DMS114 treated with DMSO at 0.1 percent for 48 hours (cell line): ENCODE data around the gene FHAD1.
"Not testable (repeated sequence)": the region's sequence is repeated elsewhere in the genome, so short reads cannot be mapped to it uniquely, and the experiment has no call there.

Experiments used
- DNase-seq: peaks from one replicate; lab custom pipeline; 2025; ENCODE audit not compliant: unreplicated experiment; lab: John Stamatoyannopoulos, UW

FHAD1 gene

DNA sequence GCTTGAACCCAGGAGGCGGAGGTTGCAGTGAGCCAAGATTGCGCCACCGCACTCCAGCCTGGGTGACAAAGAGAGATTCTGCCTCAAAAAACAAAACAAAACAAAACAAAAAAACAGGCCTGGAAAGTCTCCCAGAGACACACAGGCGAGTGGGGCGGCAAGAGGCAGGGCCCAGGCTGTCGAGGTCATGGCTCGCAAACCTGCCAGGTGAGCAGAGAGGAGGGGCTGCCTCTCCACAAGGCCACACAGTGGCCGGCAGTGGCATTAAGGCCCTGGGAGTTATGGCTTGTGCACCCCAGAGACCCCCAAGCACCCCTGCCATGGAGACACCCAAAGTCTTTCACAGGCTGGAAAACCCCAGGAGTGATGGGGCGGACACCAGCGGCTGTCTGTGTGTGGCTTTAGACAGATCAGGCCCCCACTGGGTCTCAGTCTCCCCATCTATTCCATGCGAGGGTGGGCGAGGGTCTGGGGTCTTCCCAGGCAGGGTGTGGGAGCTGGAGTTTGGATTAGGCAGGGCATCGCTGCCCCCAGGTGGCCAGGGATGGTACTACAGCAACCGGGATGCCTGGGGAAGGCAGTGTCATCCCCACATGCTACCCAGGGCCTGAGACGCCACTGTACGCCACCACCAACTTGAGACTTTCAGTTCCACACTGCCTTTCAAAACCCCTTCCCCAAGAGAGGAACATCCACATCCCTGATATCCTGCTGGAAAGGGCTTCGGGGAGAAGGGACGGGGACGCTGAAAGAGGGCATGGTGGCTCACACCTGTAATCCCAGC, 184.0 kb downstream of the FHAD1 start:
- peak; percentile 29 for DNase-seq

DNA sequence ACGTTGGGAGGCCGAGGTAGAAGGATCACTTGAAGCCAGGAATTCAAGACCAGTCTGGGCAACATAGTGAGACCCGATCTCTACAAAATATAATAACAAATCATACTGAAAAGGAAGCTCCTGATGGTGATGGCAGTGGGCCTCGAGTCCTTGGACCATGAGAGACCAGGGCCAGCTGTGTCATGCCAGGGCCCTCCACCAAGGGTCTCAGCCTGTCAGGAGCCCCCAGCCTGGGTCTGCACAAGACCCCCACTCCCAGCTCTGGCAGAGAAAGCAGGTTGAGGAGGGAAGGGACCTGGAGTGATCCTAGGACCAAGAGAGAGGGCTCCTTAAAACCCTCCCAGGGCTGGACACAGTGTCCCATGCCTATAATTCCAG, 184.5 kb downstream of the FHAD1 start:
- DNase-seq = no peak

DNA sequence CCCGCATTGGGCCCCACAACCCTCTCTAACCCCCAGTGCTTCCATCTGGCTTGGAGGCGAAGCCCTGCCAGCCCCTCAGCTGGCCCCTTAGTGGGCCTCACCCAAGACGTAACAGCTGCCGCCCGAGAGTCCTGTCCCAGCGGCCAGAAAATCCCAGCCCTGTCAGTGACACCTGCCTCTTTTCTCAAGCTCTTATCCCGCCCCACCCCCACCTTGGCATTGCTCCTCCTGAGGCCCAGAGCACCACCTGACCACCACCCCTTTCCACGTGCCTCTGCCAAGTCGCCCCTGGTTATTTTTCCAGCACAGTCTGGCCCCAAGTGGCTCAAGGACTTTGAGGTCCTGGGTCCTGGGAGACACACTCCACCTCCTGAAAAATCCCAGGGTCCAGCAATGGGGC, 185.3 kb downstream of the FHAD1 start:
- DNase-seq = no peak

DNA sequence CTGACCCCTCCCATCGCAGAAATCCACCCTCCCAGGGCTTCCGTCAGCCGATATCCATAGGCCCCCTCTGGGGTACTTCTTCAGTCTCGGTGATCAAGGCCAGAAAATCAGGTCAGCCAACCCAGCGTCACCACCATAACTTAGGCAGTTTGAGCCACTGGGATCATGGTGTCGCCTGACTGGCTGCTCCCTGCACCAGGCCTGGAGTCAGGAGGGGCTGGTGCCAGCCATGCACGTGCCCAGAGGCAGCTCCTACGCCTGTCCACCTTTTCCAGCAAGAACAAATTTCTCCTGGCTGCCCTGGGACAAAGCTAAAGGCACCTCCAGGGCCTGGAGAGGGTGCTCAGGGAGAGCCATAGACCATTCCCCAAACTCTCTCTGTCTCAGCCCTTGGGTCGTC, 186.4 kb downstream of the FHAD1 start:
- DNase-seq = no peak

DNA sequence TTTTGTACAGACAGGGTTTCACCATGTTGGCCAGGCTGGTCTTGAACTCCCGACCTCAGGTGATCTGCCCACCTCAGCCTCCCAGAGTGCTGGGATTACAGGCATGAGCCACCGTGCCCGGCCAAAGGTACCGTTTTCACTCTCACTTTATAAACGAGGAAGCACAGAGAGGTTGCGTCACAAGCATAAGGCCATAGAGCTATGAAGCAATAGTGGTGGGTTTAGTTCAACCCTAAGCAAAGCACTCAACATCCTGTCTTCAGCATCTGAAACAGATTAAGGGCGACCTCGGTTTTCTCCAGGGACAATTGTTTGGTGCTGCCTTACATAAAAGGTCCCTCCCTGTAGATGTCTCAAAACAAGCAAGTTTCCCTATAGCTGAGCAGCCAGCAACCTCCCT, 187.7 kb downstream of the FHAD1 start:
- not testable (repeated sequence) for DNase-seq

DNA sequence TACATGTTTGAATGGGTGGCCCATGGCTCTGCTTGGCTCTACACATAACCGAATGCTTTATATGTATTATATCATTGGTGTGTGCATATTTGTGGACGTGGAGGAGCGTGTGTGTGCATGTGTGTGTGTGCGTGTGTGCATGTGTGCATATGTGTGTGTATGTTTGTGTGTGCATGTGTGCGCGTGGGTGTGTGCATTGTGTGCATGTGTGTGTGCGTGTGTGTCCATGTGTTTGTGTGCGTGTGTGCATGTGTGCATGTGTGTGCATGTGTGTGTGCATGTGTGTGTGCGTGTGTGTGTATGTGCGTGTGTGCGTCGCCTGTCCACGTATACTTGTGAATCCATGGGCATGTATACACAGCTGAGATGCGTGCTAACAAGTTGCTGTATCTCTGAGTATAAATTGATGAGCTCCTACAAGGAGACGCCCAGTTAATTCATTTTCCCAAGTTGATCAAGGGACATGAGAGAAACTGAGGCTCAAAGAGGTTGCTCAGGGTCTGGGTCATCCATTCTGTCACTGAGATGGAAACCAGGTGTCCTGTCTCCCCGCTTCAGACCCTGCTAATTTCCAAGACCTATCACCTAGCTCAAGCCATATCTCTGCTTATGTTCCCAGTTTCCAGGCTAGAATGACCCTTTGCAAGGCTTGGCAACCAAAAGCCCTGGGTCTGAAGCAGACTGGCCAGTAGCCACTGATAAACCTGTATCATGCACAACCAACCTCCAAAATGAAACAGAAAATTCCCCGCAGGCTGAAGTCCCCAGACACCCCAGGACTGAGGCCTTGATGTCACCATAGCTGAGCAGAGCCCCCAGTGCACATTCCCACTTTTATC, 188.4 kb downstream of the FHAD1 start:
- no peak for DNase-seq

DNA sequence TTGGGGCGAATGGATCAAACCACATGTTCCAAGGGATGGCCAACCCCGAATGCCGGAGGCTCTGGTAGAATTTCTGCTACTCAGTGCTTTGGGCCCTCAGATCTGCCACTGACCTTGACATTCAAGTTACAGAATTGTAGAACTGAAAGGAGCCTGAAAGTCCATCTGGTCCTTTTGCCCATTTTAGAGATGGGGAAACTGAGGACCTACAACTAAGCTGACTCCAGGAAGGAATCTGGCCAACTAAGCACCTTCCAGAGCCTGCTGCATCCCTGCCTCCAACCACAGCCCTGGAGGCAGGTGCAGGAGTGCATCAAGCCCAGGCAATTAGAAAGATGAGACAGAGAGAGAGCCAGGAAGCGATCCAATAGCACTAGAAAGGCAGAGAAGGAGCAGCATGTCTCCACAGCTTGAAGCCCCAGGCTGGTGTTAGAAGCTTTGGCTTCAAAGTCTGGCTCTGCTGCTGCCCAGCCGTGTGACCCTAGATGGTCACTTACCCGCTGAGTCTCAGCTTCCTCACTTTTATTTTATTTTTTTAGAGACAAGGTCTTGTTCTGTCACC, 189.9 kb downstream of the FHAD1 start:
- no peak for DNase-seq

DNA sequence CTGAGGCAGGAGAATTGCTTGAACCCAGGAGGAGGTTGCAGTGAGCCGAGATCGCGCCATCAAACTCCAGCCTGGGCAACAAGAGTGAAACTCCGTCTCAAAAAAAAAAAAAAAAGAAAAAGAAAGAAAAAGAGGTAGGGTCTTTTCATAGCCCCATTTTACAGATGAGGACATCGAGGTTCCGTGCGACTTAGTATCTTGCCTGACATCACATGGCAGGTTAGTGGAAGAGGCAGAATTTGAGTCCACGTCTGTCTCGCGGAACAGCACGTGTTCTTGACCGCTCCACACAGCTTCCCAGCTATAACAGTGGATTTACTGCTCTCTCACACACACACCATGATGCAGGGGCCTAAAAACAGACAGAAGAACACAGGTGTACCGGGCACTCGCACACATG, 192.3 kb downstream of the FHAD1 start:
- DNase-seq = no peak

DNA sequence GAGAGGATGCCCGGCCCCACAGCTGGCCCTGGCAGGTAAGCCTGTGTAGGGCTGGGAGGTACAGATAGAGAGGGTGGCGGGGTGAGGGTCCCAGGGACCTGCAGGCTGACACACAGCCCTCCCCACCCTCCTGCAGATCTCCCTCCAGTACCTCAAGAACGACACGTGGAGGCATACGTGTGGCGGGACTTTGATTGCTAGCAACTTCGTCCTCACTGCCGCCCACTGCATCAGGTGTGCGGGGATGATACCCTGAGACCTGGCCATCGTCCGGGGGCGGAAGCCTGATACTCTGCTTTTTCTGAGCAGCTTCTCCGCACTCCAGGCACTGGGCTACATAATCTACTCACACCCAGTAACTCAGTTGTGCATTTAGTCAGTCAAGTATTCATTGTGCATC, 193.3 kb downstream of the FHAD1 start:
- no peak for DNase-seq

DNA sequence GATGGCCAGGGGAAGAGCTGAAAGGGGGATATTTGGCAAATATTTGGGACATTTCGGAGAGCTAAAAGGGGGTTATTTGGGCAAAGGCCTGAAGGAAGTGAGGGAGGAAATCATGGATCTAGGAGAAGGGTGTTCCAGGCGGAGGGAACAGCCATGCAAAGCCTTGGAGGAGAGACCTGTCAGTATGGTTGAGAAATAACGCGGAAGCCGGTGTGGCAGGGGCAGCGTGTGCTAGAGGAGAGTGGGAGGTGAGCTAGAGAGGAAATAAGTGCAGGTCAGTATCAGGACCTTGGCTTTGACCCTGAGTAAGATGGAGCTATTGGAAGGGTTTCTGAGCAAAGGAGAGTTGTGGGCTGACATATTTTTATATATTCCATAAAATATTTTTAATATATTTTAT, 194.2 kb downstream of the FHAD1 start:
- DNase-seq = no peak

DNA sequence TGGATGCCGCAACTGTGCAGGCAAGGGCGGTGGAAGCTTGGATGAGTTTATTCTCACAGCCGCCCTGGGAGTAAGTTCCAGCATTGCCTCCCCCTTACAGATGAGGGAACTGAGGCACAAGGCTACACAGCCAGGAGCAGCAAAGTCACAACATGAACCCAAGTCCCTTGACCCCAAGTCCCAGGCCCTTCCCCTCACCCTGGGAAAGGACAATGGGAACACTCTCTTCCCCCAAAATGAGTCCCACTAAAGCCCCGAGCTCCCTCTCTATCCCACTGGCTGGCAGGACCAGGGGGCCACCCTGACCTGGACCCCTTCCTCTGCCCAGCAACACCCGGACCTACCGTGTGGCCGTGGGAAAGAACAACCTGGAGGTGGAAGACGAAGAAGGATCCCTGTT, 195.1 kb downstream of the FHAD1 start:
- no peak for DNase-seq

DNA sequence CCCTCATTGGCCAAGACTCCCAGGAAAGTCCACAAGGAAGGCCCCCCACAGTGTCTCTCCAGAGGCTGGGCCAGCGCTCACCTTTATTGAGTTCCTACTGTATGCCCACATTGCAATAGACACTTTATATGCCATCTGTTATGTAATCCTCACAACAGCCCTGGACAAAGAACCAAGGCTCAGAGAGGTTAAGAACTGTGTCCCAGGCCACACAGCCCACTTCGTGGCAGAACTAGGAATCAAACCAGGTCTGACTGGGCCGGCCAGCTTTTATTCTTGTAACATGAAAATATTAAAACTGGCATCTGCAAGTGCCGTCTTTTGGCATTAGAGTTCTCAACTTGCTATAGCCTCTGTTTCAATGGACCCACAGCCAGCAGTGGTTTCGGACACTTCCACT, 195.7 kb downstream of the FHAD1 start:
- no peak for DNase-seq

DNA sequence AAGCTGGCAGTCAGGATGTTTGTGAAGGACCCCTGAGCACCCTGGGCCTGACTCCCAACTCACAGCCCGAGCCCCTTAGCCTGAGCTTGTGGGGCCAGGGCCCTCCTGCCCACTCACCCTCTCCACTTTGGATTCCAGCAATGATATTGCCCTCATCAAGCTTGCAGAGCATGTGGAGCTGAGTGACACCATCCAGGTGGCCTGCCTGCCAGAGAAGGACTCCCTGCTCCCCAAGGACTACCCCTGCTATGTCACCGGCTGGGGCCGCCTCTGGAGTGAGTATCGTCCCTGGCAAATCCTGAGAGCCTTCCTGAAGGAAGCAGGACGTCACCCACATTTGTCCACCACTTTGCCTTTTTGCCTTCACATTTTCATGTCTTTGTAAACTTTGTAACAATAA, 196.3 kb downstream of the FHAD1 start:
- DNase-seq = no peak

DNA sequence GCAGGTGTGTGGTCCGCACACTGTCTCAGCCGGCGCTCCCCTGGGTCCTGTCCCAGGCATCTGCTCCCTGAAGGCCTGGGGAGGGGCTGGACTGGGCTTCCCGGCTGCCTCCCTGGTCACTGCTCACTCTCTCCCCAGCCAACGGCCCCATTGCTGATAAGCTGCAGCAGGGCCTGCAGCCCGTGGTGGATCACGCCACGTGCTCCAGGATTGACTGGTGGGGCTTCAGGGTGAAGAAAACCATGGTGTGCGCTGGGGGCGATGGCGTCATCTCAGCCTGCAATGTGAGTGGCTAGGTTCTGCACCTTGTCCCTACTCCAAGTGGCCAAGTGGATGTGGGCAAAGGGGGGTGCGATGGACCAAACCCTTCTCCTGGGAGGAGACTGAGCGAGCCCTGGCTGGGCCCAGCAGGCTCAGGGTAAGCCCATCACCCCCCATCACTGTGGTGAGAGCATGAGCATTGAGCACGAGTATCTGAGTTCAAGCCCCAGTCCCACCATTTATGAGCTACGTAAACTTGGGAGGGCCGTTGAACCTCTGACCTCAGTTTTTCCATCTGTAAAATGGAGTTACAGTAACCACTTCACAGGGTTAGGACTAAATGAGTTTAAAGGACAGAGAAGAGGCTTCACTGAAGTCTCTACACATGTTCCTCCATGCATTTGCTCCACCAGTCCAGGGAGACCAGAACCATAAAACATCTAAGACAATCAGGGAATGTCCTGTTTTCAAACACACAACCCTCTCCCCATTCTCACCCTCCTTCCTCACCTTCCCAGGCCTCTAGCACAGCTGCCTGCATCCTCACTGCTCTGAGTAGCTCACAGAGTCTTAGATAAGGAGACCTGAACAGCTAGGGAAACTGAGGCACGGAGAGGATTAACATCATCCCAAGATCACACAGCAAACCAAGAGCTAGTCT, 197.7 kb downstream of the FHAD1 start:
- no peak for DNase-seq

DNA sequence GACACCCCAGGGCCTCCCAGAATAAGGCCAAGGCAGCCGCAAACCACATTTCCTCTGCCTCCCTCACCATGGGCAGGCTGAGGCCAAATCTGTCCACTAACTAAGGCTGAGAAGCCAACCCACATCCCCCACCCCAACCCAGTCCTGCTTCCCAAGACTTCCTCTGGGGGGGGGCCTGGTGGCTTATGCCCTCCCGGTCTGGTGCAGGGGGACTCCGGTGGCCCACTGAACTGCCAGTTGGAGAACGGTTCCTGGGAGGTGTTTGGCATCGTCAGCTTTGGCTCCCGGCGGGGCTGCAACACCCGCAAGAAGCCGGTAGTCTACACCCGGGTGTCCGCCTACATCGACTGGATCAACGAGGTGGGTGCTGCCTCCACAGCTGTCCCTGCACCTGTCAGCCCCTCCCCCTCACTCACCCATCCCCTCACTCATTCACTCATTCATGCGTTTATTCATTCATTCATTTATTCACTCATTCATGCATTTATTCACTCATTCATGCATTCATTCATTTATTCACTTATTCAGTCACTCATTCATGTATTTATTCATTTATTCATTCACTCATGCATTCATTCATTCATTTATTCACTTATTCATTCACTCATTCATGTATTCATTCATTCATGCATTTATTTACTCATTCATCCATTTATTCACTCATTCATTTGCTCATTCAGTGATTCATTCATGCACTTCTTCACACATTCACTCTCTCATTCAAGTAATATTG, 198.5 kb downstream of the FHAD1 start:
- DNase-seq = no peak

DNA sequence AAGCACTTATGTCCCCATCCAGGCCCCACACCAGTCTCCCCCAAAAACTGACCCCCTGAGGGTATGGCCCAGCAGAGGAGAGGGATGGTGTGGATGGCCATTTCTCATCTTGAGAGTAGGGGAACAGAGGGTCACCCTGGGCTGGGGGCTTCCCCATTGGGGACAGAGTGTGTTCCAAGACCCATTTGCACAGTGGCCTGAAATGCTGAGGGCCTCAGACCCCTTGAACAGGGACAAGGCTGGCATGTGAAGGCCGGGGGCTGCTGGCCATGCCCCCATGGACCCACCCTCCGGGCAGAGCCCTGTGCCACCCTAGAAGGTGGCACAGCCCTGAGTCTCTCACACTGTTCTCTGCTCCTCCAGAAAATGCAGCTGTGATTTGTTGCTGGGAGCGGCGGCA, 199.2 kb downstream of the FHAD1 start:
- no peak for DNase-seq
